Neural cell (in vitro differentiated cells): ENCODE results near the gene SLCO3A1. TPM values are rescaled to one million over a fixed set of nuclear protein-coding genes. Genes with fewer than 3 reads are reported as not detected.

Experiments used
- H2AFZ ChIP-seq: fragments of 200-600, 300-800 bp; sonication (generic), shearing (Covaris generic); 2 replicates; pipeline ENCODE4 v1.6.0; 2014; ENCODE audit warnings: low read depth, mild to moderate bottlenecking, antibody characterized with exemption, low read length, moderate library complexity
- H3F3A ChIP-seq: fragments of 200-600 bp; shearing (Covaris generic); 2 replicates; pipeline ENCODE4 v1.6.1; 2016; ENCODE audit warnings: mild to moderate bottlenecking, moderate library complexity, mixed read lengths, antibody characterized with exemption, low read length; ENCODE audit not compliant: insufficient read depth, poor library complexity, severe bottlenecking
- H3K27ac ChIP-seq: fragments of 200-600, 300-800 bp; sonication (generic), shearing (Covaris generic); 2 replicates; pipeline ENCODE4 v1.5.1; 2014; ENCODE audit warnings: mild to moderate bottlenecking, low read length, moderate library complexity
- H3K27me3 ChIP-seq: fragments of 300-800, 200-600 bp; sonication (generic), shearing (Covaris generic); 2 replicates; pipeline ENCODE4 v1.6.0; 2014; ENCODE audit warnings: mild to moderate bottlenecking, low read depth, low read length, moderate library complexity; ENCODE audit not compliant: insufficient read depth
- H3K36me3 ChIP-seq: fragments of 300-800, 200-600 bp; sonication (generic), shearing (Covaris generic); 2 replicates; pipeline ENCODE4 v1.5.1; 2014; ENCODE audit warnings: mild to moderate bottlenecking, antibody characterized with exemption, low read length, moderate library complexity; ENCODE audit not compliant: insufficient read depth
- H3K4me2 ChIP-seq: fragments of 300-800, 200-600 bp; sonication (generic), shearing (Covaris generic); 2 replicates; pipeline ENCODE4 v1.6.0; 2014; ENCODE audit warnings: mild to moderate bottlenecking, low read length
- H3K4me3 ChIP-seq: fragments of 300-800, 200-600 bp; sonication (generic), shearing (Covaris generic); 2 replicates; pipeline ENCODE4 v1.5.1; 2014; ENCODE audit warnings: mild to moderate bottlenecking, low read length, moderate library complexity
- H3K79me2 ChIP-seq: fragments of 200-600 bp; shearing (Covaris generic); replicated peaks from 2 replicates; pipeline ENCODE4 v1.6.0; 2014; ENCODE audit warnings: mild to moderate bottlenecking, low read length, moderate library complexity; ENCODE audit not compliant: insufficient read depth
- H3K9ac ChIP-seq: fragments of 300-800, 200-600 bp; sonication (generic), shearing (Covaris generic); 2 replicates; pipeline ENCODE4 v1.6.1; 2016; ENCODE audit warnings: mild to moderate bottlenecking, low read length, mixed read lengths
- H3K9me2 ChIP-seq: fragments of 200-600 bp; shearing (Covaris generic); 2 replicates; pipeline ENCODE4 v1.6.1; 2016; ENCODE audit warnings: mild to moderate bottlenecking, low read length, mixed read lengths; ENCODE audit not compliant: insufficient read depth
- H3K9me3 ChIP-seq: fragments of 200-600, 300-800 bp; sonication (generic), shearing (Covaris generic); 2 replicates; pipeline ENCODE4 v1.6.1; 2016; ENCODE audit warnings: mild to moderate bottlenecking, mixed run types, low read length, moderate library complexity, mixed read lengths
- H4K20me1 ChIP-seq: fragments of 200-600 bp; shearing (Covaris generic); 2 replicates; pipeline ENCODE4 v1.6.1; 2016; ENCODE audit warnings: mild to moderate bottlenecking, mixed run types; ENCODE audit not compliant: insufficient read depth
- EP300 ChIP-seq: fragments of 450-650 bp; conservative IDR thresholded peaks from 2 replicates; pipeline ENCODE4 v1.6.1; 2014; ENCODE audit warnings: antibody characterized with exemption, mild to moderate bottlenecking, moderate library complexity; ENCODE audit not compliant: poor library complexity, severe bottlenecking
- EZH2 ChIP-seq: fragments of 200-600, 300-800 bp; shearing (Covaris generic), sonication (generic); IDR thresholded peaks from 2 replicates; pipeline ENCODE4 v1.6.1; 2014; ENCODE audit warnings: antibody characterized with exemption, low read length, borderline replicate concordance, mild to moderate bottlenecking; ENCODE audit not compliant: insufficient read depth, poor library complexity, severe bottlenecking
- MXI1 ChIP-seq: fragments of 450-650 bp; conservative IDR thresholded peaks from 2 replicates; pipeline ENCODE4 v1.6.1; 2014; ENCODE audit warnings: antibody characterized with exemption, mild to moderate bottlenecking; ENCODE audit not compliant: poor library complexity, severe bottlenecking
- POLR2AphosphoS5 ChIP-seq: IDR thresholded peaks from 2 replicates; pipeline ENCODE4 v1.6.1; 2012
- RAD21 ChIP-seq: fragments of 450-650 bp; conservative IDR thresholded peaks from 2 replicates; pipeline ENCODE4 v1.6.1; 2014; ENCODE audit warnings: antibody characterized with exemption, mild to moderate bottlenecking, moderate library complexity
- SMC3 ChIP-seq: fragments of 450-650 bp; conservative IDR thresholded peaks from 2 replicates; pipeline ENCODE4 v1.6.1; 2014; ENCODE audit warnings: antibody characterized with exemption, mild to moderate bottlenecking, moderate library complexity; ENCODE audit not compliant: poor library complexity
- TAF1 ChIP-seq: IDR thresholded peaks from 2 replicates; pipeline ENCODE4 v1.6.1; 2012; ENCODE audit warnings: low read depth
- polyA plus RNA-seq: library from polyadenylated mRNA; depleted of rRNA; stranded (reverse); fragments of >200 nt; gene quantifications from 2 replicates; pipeline ENCODE4 v1.2.3, GENCODE V29; 2014
- TF ChIP-seq, protein P1 (sequence below): fragments of 450-650 bp; IDR thresholded peaks from 2 replicates; pipeline ENCODE4 v1.5.1; 2014; ENCODE audit warnings: antibody characterized with exemption, mild to moderate bottlenecking, moderate library complexity; ENCODE audit not compliant: poor library complexity, severe bottlenecking
- TF ChIP-seq, protein P2 (sequence below): IDR thresholded peaks from 2 replicates; pipeline ENCODE4 v1.6.1; 2012; ENCODE audit warnings: borderline replicate concordance

Gene SLCO3A1
- polyA plus RNA-seq, 1 donor from 2014 or later = 14.2 TPM

DNA sequence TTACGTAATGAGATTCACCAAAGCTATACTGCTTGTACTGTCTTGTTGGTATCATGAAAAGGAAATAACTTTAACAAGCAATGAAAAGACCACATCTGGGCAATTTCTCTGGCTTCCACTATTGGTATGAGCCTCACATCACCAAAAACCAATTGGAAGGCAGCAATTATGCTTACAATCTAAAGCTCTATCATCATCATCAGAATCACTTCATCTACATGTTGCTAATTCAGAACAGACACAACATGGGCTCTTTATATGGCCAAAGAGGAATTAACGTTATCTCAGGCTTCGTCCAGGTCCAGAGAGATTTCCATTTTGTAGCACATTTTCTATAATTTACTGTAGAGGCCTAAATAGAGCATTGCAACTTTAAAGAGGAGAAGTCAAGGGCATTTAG lies 36.6 kb upstream of the SLCO3A1 start:
- no peaks in the 10 kb centered on the region for H3F3A ChIP-seq
- TF ChIP-seq EP300 = no peak
- TF ChIP-seq, protein P1, sequence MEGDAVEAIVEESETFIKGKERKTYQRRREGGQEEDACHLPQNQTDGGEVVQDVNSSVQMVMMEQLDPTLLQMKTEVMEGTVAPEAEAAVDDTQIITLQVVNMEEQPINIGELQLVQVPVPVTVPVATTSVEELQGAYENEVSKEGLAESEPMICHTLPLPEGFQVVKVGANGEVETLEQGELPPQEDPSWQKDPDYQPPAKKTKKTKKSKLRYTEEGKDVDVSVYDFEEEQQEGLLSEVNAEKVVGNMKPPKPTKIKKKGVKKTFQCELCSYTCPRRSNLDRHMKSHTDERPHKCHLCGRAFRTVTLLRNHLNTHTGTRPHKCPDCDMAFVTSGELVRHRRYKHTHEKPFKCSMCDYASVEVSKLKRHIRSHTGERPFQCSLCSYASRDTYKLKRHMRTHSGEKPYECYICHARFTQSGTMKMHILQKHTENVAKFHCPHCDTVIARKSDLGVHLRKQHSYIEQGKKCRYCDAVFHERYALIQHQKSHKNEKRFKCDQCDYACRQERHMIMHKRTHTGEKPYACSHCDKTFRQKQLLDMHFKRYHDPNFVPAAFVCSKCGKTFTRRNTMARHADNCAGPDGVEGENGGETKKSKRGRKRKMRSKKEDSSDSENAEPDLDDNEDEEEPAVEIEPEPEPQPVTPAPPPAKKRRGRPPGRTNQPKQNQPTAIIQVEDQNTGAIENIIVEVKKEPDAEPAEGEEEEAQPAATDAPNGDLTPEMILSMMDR = no peak
- TF ChIP-seq RAD21 = no peak
- no peak for TF ChIP-seq SMC3
- no peak for TF ChIP-seq EZH2
- TF ChIP-seq TAF1 = no peak
- no peak for TF ChIP-seq MXI1
- H3K27ac ChIP-seq = no peak overlapping the region
- no peaks in the 10 kb centered on the region for H3K36me3 ChIP-seq
- H4K20me1 ChIP-seq = no peaks in the 10 kb centered on the region
- no peak overlapping the region for H3K4me3 ChIP-seq
- H3K4me2 ChIP-seq = no peak overlapping the region
- no peaks in the 10 kb centered on the region for H3K9me2 ChIP-seq
- H2AFZ ChIP-seq = no peak overlapping the region
- H3K79me2 ChIP-seq = no peaks in the 10 kb centered on the region
- no peaks in the 10 kb centered on the region for H3K9me3 ChIP-seq
- no peaks in the 10 kb centered on the region for H3K27me3 ChIP-seq
- no peak overlapping the region for H3K9ac ChIP-seq

GRCh38 chr15:91821458-91821857 lies 32.0 kb upstream of the SLCO3A1 start:
- H3K4me3 ChIP-seq = no peak overlapping the region
- no peak overlapping the region for H3K9ac ChIP-seq
- H3K9me3 ChIP-seq = no peaks in the 10 kb centered on the region
- H3K27ac ChIP-seq = no peak overlapping the region
- no peak overlapping the region for H3K4me2 ChIP-seq
- TF ChIP-seq, protein P2, sequence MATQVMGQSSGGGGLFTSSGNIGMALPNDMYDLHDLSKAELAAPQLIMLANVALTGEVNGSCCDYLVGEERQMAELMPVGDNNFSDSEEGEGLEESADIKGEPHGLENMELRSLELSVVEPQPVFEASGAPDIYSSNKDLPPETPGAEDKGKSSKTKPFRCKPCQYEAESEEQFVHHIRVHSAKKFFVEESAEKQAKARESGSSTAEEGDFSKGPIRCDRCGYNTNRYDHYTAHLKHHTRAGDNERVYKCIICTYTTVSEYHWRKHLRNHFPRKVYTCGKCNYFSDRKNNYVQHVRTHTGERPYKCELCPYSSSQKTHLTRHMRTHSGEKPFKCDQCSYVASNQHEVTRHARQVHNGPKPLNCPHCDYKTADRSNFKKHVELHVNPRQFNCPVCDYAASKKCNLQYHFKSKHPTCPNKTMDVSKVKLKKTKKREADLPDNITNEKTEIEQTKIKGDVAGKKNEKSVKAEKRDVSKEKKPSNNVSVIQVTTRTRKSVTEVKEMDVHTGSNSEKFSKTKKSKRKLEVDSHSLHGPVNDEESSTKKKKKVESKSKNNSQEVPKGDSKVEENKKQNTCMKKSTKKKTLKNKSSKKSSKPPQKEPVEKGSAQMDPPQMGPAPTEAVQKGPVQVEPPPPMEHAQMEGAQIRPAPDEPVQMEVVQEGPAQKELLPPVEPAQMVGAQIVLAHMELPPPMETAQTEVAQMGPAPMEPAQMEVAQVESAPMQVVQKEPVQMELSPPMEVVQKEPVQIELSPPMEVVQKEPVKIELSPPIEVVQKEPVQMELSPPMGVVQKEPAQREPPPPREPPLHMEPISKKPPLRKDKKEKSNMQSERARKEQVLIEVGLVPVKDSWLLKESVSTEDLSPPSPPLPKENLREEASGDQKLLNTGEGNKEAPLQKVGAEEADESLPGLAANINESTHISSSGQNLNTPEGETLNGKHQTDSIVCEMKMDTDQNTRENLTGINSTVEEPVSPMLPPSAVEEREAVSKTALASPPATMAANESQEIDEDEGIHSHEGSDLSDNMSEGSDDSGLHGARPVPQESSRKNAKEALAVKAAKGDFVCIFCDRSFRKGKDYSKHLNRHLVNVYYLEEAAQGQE = no peak
- TF ChIP-seq TAF1 = no peak
- H3K27me3 ChIP-seq = no peaks in the 10 kb centered on the region
- H2AFZ ChIP-seq = no peak overlapping the region
- no peaks in the 10 kb centered on the region for H4K20me1 ChIP-seq
- no peaks in the 10 kb centered on the region for H3K36me3 ChIP-seq
- H3K79me2 ChIP-seq = no peaks in the 10 kb centered on the region
- no peaks in the 10 kb centered on the region for H3K9me2 ChIP-seq
- H3F3A ChIP-seq = no peaks in the 10 kb centered on the region

DNA sequence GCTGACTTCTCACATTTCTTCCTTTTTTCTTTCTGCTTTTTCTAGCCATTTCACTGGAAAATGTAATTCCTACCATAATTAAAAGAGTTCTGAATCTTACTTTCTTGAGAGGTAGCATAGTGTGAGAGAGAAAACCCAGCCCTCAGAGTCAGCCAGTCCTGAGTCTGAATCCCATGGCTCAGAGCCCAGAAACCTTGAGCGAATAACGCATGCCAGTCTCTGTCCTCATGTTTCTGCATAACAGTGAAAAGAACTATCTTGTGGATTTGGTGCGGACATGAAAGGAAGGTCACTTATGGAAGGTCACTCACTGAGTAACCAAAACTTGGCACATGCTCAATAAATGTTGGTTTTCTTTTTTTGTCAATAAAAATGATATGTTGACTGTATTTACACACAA lies 29.3 kb upstream of the SLCO3A1 start:
- Histone ChIP-seq H3K79me2 (no peaks in the 10 kb centered on the region), H3K9me3 (no peaks in the 10 kb centered on the region), H3K4me2 (no peak overlapping the region), H3K27me3 (no peaks in the 10 kb centered on the region), H3K9ac (no peak overlapping the region), H3K9me2 (no peaks in the 10 kb centered on the region), H3K4me3 (no peak overlapping the region), H3F3A (no peaks in the 10 kb centered on the region), H4K20me1 (no peaks in the 10 kb centered on the region), H2AFZ (no peak overlapping the region), H3K36me3 (no peaks in the 10 kb centered on the region), H3K27ac (no peak overlapping the region)
- TF ChIP-seq, protein P2 = no peak
- TF ChIP-seq, protein P1 = no peak
- no peak for TF ChIP-seq TAF1
- TF ChIP-seq POLR2AphosphoS5 = no peak
- TF ChIP-seq RAD21 = no peak
- no peak for TF ChIP-seq SMC3
- no peak for TF ChIP-seq EP300
- TF ChIP-seq MXI1 = no peak
- TF ChIP-seq EZH2 = no peak
